NCI-H82 treated with DMSO at 0.1 percent for 48 hours (cell line): ENCODE measurements around the gene N4BP3.
"Not testable (repeated sequence)": the region's sequence is repeated elsewhere in the genome, so short reads cannot be mapped to it uniquely, and the experiment has no call there.

Experiments used
- DNase-seq: peaks from one replicate; lab custom pipeline; 2025; ENCODE audit not compliant: unreplicated experiment; lab: John Stamatoyannopoulos, UW

Gene N4BP3, protein sequence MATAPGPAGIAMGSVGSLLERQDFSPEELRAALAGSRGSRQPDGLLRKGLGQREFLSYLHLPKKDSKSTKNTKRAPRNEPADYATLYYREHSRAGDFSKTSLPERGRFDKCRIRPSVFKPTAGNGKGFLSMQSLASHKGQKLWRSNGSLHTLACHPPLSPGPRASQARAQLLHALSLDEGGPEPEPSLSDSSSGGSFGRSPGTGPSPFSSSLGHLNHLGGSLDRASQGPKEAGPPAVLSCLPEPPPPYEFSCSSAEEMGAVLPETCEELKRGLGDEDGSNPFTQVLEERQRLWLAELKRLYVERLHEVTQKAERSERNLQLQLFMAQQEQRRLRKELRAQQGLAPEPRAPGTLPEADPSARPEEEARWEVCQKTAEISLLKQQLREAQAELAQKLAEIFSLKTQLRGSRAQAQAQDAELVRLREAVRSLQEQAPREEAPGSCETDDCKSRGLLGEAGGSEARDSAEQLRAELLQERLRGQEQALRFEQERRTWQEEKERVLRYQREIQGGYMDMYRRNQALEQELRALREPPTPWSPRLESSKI

GRCh38 chr5:178113141-178113787, at the start of gene N4BP3:
N4BP3 (plus strand) TSS chr5:178113532; CDS start chr5:178119584, 6,052 bp downstream.
- DNase-seq: peak; percentile 29

GRCh38 chr5:178067755-178068154, 45.6 kb upstream of the N4BP3 start:
- DNase-seq: no peak

DNA sequence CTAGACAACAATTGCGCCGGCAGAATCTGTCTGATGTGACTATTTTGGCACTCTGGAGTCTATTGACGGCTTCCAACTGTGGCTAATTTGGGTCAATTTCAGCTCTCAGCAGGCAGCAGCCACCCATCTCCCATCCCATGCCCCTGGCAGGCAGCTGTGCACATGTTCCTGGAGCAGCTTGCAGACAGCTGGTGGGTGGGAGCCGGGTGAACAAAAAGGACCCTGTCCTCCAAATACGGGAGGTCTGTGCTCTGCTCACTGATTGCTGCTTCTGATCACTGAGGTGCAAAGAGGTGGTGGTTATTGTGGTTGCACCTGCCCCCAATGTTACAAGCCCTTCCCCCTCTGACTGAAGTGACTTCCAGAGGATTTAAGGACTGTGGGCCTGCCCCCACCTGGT, 45.0 kb upstream of the N4BP3 start:
- DNase-seq: no peak

- peak; percentile 1 for DNase-seq
Measured at GRCh38 chr5:178069909-178070308, 43.4 kb upstream of the N4BP3 start.

- no peak for DNase-seq
Measured at GRCh38 chr5:178071108-178071507, 42.2 kb upstream of the N4BP3 start.

GRCh38 chr5:178072749-178073148, 40.6 kb upstream of the N4BP3 start:
- no peak for DNase-seq

- no peak for DNase-seq
Measured at GRCh38 chr5:178074266-178074952, 38.9 kb upstream of the N4BP3 start.

- not testable (repeated sequence) for DNase-seq
Measured at GRCh38 chr5:178076965-178077364, 36.4 kb upstream of the N4BP3 start.

DNA sequence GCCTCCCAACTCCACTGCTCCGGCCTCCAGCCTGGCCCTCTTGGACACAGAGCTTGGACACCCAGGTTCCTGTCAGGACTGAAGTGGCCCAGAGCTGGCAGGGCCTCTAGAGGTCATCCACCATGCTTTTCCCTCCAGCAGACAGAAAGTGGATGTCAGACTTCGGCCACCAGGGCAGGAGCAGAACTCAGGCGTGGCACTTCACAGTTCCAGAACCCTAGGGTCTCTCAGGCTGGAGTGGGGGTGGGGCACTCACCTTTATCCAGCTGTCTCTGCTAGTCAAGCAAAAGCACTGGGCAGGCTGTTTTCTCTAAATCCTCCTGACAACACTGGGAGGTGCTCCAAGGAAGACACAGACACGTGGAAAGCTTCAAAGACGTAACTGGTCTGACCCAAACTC, 35.6 kb upstream of the N4BP3 start:
- DNase-seq: no peak

DNA sequence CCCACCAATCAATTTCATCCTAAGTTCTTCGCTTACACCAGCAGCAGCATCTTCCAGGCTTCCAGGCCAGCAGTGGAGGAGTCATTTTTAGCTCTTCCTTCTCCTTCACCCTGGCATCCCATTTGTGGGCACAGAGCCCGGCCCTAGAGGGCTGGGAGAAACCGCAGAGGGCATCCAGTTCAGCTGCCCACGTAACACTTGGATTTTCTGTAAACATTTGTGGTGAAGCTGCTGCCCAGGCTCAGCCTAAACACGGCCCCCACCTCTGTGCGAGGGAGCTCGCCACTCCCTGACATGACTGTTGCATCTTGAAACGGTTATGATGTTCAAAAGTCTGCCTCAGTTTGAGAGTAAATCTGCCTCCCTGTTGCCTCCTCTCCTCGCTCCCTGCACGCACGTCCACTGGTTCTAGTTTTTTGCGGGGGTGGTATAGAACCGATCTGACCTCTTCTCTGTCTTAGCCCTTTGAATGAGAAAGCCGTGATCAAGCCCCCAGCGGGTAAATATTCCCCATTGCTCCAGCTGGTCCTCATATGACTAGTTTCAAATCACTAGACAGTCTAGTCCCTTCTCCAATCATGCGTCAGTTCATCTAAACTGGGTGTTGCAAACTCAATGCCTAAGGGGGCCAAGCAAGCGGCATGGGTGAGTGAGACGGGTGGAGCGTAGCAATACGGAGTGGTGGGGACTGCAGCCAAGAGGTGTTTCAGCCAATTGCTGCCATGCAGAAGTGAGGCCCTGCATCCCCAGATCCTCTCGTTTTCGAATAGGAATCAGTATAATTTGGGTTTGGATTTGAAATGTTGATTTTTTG, 34.9 kb upstream of the N4BP3 start:
- DNase-seq: no peak

- no peak for DNase-seq
Measured at GRCh38 chr5:178080056-178080455, 33.3 kb upstream of the N4BP3 start.

DNA sequence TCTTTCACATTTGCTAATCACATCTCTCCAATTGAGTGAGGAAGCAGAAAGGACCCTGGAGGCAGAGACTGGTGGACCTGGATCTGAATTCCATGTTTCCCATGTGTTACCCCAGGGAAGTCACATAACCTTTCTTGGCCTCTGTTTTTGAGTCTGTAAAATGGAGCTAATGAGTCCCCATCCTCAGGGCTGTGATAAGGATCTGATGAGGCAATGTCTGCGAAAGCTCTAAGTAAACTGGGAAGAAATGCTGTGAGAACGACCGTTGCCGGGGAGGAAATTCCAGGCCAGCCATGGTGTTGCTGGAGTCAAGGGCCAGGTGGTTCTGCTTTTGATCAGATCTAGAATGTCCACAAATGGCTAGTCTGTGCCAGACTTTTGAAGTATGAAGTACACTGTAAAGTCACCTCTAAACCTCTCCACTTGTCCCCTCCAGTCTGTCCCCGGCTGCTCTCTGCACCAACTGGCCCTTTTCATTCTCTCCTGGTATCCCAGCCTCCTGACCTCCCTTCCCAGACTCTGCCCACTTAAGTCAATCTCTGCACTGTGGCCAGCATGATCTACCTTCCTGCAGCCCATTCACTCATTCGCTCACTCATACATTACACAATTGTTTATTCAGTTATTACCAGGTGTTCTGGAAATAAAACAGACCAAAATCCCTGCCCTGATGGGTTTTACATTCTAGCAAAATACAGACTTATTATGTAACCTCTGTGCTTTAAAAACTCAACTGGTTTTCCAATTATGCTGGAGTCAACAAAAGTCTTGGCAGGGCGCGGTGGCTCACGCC, 32.5 kb upstream of the N4BP3 start:
- no peak for DNase-seq

DNA sequence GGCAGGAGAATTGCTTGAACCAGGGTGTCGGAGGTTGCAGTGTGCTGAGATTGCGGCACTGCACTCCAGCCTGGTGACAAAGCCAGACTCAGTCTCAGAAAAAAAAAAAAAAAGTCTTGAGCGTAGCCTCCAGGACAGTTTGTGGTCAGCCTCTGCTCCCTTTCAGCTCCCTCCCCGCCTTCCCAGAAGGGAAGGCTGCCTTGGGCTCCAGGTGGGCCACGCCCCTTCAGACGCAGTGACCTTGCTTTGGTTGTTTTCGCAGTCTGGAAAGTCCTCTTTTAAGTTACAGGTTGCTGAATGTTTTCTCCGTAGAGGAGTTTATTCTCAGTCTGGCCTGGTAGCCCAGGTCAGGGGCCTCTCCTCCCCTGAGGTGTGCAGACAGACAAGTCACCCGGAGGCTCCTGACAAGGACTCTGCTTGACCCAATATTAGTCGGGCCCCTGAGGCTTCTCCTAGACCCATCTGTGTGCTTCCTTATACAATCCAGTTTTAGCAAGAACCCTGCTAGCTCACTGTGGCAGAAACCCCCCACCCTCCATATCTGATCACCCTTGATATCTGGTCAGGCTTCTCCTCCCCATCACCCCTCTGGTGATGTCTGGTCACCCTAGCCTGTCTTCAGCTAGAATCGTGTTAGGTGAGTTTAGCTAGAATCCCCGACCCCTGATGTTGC, 31.6 kb upstream of the N4BP3 start:
- no peak for DNase-seq

DNA sequence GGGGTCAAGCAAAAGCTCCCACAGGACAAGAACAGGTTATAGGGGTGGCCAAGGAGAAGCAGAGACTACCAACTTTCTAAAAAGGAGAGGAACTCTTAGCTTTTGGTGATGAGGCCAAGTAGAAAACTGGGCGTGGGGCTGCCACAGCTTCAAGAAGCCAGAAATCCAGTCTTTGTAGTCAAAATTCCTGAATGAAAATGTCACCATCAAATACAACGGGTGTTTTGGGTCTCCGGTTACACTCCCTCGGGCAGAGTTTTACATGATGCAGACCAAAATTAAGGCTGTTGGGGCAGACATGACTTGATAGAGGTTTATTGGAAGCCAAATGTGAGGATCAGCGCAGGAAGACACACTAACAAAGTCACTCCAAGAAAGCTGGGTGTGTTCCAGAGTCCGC, 29.4 kb upstream of the N4BP3 start:
- no peak for DNase-seq

DNA sequence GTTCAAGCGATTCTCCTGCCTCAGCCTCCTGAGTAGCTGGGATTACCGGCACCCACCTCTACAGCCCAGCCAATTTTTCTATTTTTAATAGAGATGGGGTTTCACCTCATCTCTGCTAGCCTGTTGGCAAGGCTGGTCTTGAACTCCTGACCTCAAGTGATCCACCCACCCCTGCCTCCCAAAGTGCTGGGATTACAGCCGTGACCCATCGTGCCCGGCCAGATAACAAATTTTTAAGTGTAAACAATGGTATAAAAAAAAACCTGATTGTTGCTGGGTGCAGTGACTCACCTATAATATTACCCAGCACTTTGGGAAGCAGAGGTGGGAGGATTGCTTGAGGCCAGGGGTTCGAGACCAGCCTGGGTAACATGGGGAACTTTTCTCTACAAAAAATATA, 28.0 kb upstream of the N4BP3 start:
- no peak for DNase-seq

- DNase-seq: no peak
Measured at GRCh38 chr5:178086266-178086665, 27.1 kb upstream of the N4BP3 start.

DNA sequence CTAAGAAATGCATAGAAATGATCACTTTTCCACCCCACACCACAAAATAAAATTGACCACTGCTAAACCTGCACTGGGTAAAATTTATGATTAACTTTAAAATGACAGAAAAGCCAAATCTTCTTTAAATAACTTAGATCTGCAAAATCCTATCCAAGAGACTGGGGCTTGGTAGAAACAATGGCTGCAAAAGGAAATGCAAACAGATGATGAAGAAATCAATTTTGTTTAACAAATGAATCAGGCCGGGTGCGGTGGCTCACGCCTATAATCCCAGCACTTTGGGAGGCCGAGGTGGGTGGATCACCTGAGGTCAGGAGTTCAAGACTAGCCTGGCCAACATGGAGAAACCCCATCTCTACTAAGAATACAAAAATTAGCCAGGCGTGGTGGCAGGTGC, 26.1 kb upstream of the N4BP3 start:
- DNase-seq: not testable (repeated sequence)

GRCh38 chr5:178090856-178091255, 22.5 kb upstream of the N4BP3 start:
- DNase-seq: no peak

- DNase-seq: no peak
Measured at GRCh38 chr5:178093134-178093533, 20.2 kb upstream of the N4BP3 start.

GRCh38 chr5:178094345-178094744, 19.0 kb upstream of the N4BP3 start:
- no peak for DNase-seq
